Fibroblast of the aortic adventitia (primary cell): ENCODE measurements around the gene CTAGE1. TPM values are rescaled to one million over a fixed set of nuclear protein-coding genes. Genes with fewer than 3 reads are reported as not detected.

Experiments used
- DNase-seq: peaks from one replicate; pipeline ENCODE4 v3.0.0-alpha.2; 2010; ENCODE audit warnings: low read depth
- H3K4me3 ChIP-seq: 2 replicates; pipeline ENCODE4 v1.5.1; 2011; ENCODE audit warnings: low read depth, mild to moderate bottlenecking, control low read depth, low read length, moderate library complexity
- CTCF ChIP-seq: IDR thresholded peaks from 2 replicates; pipeline ENCODE4 v1.5.1; 2011; ENCODE audit warnings: mild to moderate bottlenecking, low read length, control low read depth, inconsistent platforms; ENCODE audit not compliant: insufficient read depth
- total RNA-seq: library from RNA; depleted of rRNA; stranded (reverse); fragments of >200 nt; gene quantifications from 2 replicates; pipeline ENCODE4 v1.2.3, GENCODE V29; 2012; ENCODE audit warnings: low replicate concordance

Gene CTAGE1
- total RNA-seq, 1 donor, result not detected

- no peak overlapping the region for H3K4me3 ChIP-seq
Observed at GRCh38 chr18:22410126-22410525, 7.6 kb downstream of the CTAGE1 start.

GRCh38 chr18:22409445-22409844 lies 8.3 kb downstream of the CTAGE1 start:
- DNase-seq, result no peak
- no peak overlapping the region for H3K4me3 ChIP-seq
- TF ChIP-seq CTCF, result no peak

More at GRCh38 chr18:22410126-22410525, 7.6 kb downstream of the CTAGE1 start:
- TF ChIP-seq CTCF, result no peak
- DNase-seq, result no peak

GRCh38 chr18:22408059-22408458 lies 9.7 kb downstream of the CTAGE1 start:
- no peak overlapping the region for H3K4me3 ChIP-seq
- peak; percentile 29 for TF ChIP-seq CTCF
- DNase-seq, result no peak

- no peak for TF ChIP-seq CTCF
- H3K4me3 ChIP-seq, result no peak overlapping the region
- no peak for DNase-seq
Observed at GRCh38 chr18:22405142-22405541, 12.6 kb downstream of the CTAGE1 start.

GRCh38 chr18:22403950-22404349 lies 13.8 kb downstream of the CTAGE1 start:
- no peak for DNase-seq
- no peak for TF ChIP-seq CTCF
- H3K4me3 ChIP-seq, result no peak overlapping the region

GRCh38 chr18:22399949-22400348 lies 17.8 kb downstream of the CTAGE1 start:
- no peak for DNase-seq

More at GRCh38 chr18:22399949-22400348, 17.8 kb downstream of the CTAGE1 start:
- TF ChIP-seq CTCF, result no peak
- no peak overlapping the region for H3K4me3 ChIP-seq
